ENCODE results near the gene MIF4GD.

The MIF4GD gene, protein sequence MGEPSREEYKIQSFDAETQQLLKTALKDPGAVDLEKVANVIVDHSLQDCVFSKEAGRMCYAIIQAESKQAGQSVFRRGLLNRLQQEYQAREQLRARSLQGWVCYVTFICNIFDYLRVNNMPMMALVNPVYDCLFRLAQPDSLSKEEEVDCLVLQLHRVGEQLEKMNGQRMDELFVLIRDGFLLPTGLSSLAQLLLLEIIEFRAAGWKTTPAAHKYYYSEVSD

DNA sequence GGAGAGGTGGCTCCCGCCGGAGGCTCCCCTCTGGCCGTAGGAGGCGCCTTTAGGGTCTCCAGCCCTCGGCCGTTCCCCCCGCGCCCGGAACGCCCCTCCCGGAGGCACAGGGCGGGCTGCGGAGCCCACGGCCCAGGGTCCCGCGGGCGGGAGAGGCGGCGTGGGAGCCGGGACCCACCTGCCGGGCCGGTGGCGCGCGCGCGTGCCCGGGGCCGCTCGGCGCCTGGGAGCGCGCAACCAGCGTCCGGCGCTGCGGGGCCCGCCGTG is at the start of gene MIF4GD:
TSS of gene MIF4GD (minus strand) at position 266 of the 267 bp plus-strand sequence. CDS start 1,036 bp downstream, outside the sequence.
- Histone ChIP-seq H3K27ac (ENCODE audit: low read depth, low read length) (peak within 1 kb of the TSS; percentile 60; the same call in 1 of the 2 replicates), H3K27me3 (ENCODE audit: control insufficient read depth, insufficient read depth, low read length) (no peaks in the 10 kb centered on the region), H3K9ac (ENCODE audit: low read length) (peak within 1 kb of the TSS; percentile 87), H3K4me3 (ENCODE audit: low read depth, low read length) (peak within 1 kb of the TSS; percentile 97), H3K36me3 (ENCODE audit: control insufficient read depth, insufficient read depth, low read length) (peaks cover 30% of the 10 kb centered on the region), H3K9me3 (ENCODE audit: control insufficient read depth, insufficient read depth, low read depth, low read length) (no peaks in the 10 kb centered on the region), H3K4me1 (ENCODE audit: control insufficient read depth, insufficient read depth, low read length) (peaks cover 14% of the 10 kb centered on the region)

DNA sequence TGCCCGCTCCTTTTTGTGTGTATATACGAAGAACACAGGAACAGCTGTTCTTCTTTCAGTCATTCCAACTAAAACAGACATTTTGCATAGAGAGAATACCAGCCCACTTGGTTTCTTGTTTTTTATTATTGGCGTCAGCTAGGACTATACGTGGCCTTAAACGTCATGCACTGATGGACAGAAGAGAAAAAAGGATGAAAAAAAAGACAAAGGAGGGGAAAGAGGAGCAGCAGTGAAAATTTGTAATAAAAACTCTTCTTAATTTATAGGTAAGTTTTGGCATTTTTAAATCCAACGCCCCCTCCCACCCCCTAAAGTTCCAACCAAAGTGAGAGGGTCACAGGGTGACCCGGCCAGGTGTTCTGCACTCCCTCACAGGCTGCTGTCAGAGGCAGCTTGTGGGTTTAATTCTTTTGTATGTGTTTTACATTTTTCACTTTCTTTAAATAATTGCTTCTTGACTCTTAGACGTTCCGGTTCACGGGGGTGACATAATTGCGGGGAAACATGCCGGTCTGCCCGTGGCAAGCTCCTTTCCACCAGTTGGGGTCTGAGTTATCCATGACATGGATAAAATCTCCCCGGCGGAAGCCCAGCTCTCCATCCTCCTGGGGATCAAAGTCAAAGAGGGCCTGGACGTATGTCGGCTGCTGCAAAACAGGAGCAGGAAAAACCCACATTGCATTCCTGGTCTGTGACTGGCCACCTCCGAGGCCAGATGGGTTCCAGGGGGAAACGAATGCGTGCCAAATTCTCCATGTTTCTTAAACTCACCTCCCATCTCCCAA is 49.1 kb upstream of the MIF4GD start:
- Histone ChIP-seq H3K9me3 (ENCODE audit: control insufficient read depth, insufficient read depth, low read depth, low read length) (no peaks in the 10 kb centered on the region), H3K27ac (ENCODE audit: low read depth, low read length) (no peak overlapping the region), H3K4me1 (ENCODE audit: control insufficient read depth, insufficient read depth, low read length) (peaks cover 19% of the 10 kb centered on the region), H3K4me3 (ENCODE audit: low read depth, low read length) (no peak overlapping the region), H3K27me3 (ENCODE audit: control insufficient read depth, insufficient read depth, low read length) (no peaks in the 10 kb centered on the region), H3K36me3 (ENCODE audit: control insufficient read depth, insufficient read depth, low read length) (peaks cover 40% of the 10 kb centered on the region), H3K9ac (ENCODE audit: low read length) (no peak overlapping the region)

DNA sequence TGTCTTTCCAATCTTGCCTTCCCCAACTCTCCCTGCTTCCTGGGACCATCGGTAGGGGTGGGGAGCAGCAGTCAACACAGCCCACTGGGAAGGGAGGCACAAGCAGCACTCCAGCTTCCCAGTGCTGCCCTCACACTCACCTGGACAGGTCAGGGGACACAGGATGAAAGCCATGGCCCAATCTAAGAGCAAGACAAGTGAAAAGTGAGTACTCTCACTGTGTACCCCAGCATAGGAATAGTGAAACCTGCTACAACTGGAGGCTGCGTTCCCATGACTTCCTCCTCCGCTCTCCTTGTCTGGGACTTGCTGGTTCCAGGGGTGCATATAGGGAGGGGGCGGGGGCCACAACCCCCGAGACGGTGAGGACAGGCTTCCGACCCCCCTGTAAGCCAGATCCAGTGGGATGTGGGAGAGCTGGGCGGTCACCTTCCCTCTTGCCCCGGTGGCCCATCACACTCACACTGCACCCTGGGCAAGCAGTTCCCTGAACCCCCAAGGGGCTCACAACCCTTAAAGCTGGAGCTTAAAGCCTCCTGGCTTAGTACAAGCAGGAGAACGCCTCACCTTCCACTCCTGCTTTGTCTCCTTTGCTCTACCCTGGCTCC is 47.7 kb upstream of the MIF4GD start:
- no peak overlapping the region for H3K9ac ChIP-seq (ENCODE audit: low read length)
- no peaks in the 10 kb centered on the region for H3K9me3 ChIP-seq (ENCODE audit: control insufficient read depth, insufficient read depth, low read depth, low read length)
- H3K4me3 ChIP-seq (ENCODE audit: low read depth, low read length) = no peak overlapping the region
- H3K36me3 ChIP-seq (ENCODE audit: control insufficient read depth, insufficient read depth, low read length) = peaks cover 34% of the 10 kb centered on the region
- H3K4me1 ChIP-seq (ENCODE audit: control insufficient read depth, insufficient read depth, low read length) = peaks cover 19% of the 10 kb centered on the region
- H3K27me3 ChIP-seq (ENCODE audit: control insufficient read depth, insufficient read depth, low read length) = no peaks in the 10 kb centered on the region
- H3K27ac ChIP-seq (ENCODE audit: low read depth, low read length) = 0 out of 2 replicates have a peak overlapping the region, but pooled peaks have one; percentile 2

DNA sequence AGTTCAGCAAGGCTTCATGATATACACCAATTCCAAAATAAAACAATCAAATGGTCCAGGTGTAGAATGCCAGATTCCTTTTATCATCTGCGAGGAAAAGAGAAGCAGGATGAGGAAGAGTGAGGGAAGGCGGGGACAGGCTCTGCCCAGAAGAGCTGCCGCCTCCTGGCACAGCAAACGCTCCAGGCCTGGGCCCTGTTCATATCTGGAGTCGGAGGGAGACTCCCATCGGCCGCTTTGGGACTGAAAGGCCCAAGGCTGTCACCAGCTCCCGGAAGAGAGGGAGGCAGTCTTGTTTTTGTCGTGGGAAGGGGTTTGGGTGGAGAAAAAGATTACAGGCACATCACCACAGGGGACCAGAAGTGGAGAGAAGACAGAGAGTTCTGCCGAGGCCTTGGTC is 47.2 kb upstream of the MIF4GD start:
- Histone ChIP-seq H3K9ac (ENCODE audit: low read length) (no peak overlapping the region), H3K4me1 (ENCODE audit: control insufficient read depth, insufficient read depth, low read length) (peaks cover 18% of the 10 kb centered on the region), H3K27ac (ENCODE audit: low read depth, low read length) (0 out of 2 replicates have a peak overlapping the region, but pooled peaks have one; percentile 2), H3K36me3 (ENCODE audit: control insufficient read depth, insufficient read depth, low read length) (peaks cover 34% of the 10 kb centered on the region), H3K9me3 (ENCODE audit: control insufficient read depth, insufficient read depth, low read depth, low read length) (no peaks in the 10 kb centered on the region), H3K27me3 (ENCODE audit: control insufficient read depth, insufficient read depth, low read length) (no peaks in the 10 kb centered on the region), H3K4me3 (ENCODE audit: low read depth, low read length) (no peak overlapping the region)

DNA sequence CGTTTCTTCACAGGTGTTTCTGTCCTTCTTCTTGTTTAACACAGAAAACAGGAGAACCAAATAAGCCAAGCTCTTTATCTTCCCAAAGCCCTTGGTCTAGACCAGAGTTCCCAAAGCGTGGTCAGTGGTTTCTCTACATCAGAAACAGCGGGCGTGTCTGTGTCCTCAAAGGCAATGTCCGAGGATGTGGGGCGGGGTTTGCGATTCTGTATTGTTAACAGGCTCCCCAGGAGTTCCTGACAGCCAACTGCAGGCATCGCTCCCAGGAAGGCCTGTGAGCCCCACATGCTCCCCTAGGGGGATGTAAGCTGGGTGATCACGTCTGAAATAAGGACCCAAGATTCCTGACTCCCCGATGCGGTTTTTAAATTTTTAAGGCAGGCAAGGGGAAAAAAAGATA is 46.6 kb upstream of the MIF4GD start:
- Histone ChIP-seq H3K4me3 (ENCODE audit: low read depth, low read length) (no peak overlapping the region), H3K27ac (ENCODE audit: low read depth, low read length) (no peak overlapping the region), H3K9me3 (ENCODE audit: control insufficient read depth, insufficient read depth, low read depth, low read length) (no peaks in the 10 kb centered on the region), H3K36me3 (ENCODE audit: control insufficient read depth, insufficient read depth, low read length) (peaks cover 34% of the 10 kb centered on the region), H3K9ac (ENCODE audit: low read length) (no peak overlapping the region), H3K27me3 (ENCODE audit: control insufficient read depth, insufficient read depth, low read length) (no peaks in the 10 kb centered on the region), H3K4me1 (ENCODE audit: control insufficient read depth, insufficient read depth, low read length) (peaks cover 17% of the 10 kb centered on the region; the same call in 1 of the 2 replicates)

DNA sequence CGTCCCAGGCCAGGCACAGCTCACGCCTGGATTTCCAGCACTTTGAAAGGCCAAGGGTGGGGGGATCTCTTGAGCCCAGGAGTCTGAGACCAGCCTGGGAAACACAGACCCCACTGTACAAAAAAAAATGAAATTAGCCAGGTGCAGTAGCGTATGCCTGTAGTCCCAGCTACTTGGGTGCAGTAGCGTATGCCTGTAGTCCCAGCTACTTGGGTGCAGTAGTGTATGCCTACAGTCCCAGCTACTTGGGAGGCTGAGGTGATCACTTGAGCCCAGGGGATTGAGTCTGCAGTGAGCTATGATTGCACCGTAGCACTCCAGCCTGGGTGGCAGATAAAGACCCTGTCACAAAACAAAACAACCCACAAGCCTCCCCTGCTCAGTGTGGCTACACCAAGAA is 45.2 kb upstream of the MIF4GD start:
- Histone ChIP-seq H3K9ac (ENCODE audit: low read length) (no peak overlapping the region), H3K27me3 (ENCODE audit: control insufficient read depth, insufficient read depth, low read length) (no peaks in the 10 kb centered on the region), H3K36me3 (ENCODE audit: control insufficient read depth, insufficient read depth, low read length) (peaks cover 24% of the 10 kb centered on the region), H3K27ac (ENCODE audit: low read depth, low read length) (no peak overlapping the region), H3K4me3 (ENCODE audit: low read depth, low read length) (no peak overlapping the region), H3K9me3 (ENCODE audit: control insufficient read depth, insufficient read depth, low read depth, low read length) (no peaks in the 10 kb centered on the region), H3K4me1 (ENCODE audit: control insufficient read depth, insufficient read depth, low read length) (peaks cover 17% of the 10 kb centered on the region; the same call in 1 of the 2 replicates)

DNA sequence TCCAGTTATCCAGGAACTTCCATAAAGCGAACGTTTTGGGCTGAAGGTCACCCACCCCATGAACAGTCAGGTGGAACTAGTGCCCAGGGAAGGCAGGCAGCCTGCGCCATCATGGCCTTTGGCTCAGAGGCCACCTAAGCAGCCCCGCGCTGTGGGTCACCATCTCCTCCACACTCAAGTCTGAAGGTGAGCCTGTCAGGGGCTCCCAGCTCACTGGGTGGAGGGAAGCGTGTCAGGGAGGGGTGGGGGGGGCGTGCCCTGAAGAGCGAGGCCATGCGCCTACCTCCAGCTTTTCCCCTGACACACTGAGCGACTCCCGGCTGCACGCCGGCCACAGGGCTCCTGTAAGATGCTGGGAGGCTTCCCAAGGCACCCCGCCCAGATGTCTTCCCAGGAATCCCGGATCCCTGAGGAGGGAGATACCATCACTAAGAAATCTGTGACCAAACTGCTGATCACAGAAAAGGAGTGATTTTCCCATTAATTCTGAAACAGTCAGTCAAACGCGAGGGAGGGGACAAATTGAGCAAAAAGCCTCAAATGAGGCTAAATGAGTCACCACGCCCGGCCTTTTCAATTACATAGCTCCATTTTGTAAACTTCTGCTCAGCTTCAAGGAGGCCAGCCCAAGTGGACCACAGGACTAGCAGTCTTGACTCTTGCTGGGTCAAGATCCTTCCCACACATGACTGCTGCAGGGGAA is 44.7 kb upstream of the MIF4GD start:
- Histone ChIP-seq H3K9ac (ENCODE audit: low read length) (no peak overlapping the region), H3K27ac (ENCODE audit: low read depth, low read length) (no peak overlapping the region)

DNA sequence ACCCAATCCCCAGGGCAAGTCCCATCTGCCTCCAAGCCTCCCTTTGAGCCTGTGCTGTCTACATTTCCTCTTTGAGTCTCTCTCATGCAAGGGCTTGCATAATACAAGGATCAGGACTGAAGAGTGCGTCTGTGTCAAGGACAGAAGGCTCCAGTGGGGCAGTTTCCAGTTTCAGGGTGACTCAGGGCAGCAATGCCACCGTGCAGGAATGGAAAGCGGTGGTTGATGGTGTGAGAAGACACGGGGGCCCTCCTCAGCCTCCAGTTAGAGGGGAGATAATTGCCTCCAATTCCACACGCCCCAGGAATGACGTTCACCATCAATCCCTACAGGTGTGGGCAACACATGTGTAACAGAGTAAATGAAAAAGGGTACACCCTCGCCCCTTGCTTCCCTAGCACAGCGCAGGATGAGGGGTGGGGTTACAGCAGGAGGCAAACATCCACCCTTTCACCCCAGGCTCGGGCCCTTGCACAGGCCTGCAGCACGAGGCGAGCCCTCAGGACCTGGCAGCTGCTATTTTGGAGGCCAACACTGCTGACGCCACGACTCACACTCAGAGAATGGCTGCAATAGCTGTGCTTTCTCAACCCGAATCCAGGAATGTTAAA is 43.0 kb upstream of the MIF4GD start:
- Histone ChIP-seq H3K4me1 (ENCODE audit: control insufficient read depth, insufficient read depth, low read length) (peaks cover 21% of the 10 kb centered on the region; the same call in 1 of the 2 replicates), H3K27me3 (ENCODE audit: control insufficient read depth, insufficient read depth, low read length) (no peaks in the 10 kb centered on the region), H3K36me3 (ENCODE audit: control insufficient read depth, insufficient read depth, low read length) (peaks cover 7% of the 10 kb centered on the region), H3K9me3 (ENCODE audit: control insufficient read depth, insufficient read depth, low read depth, low read length) (no peaks in the 10 kb centered on the region), H3K9ac (ENCODE audit: low read length) (no peak overlapping the region), H3K4me3 (ENCODE audit: low read depth, low read length) (no peak overlapping the region), H3K27ac (ENCODE audit: low read depth, low read length) (no peak overlapping the region)

More for the DNA sequence above, 44.7 kb upstream of the MIF4GD start:
- Histone ChIP-seq H3K27me3 (ENCODE audit: control insufficient read depth, insufficient read depth, low read length) (no peaks in the 10 kb centered on the region), H3K4me1 (ENCODE audit: control insufficient read depth, insufficient read depth, low read length) (peaks cover 17% of the 10 kb centered on the region; the same call in 1 of the 2 replicates), H3K36me3 (ENCODE audit: control insufficient read depth, insufficient read depth, low read length) (peaks cover 19% of the 10 kb centered on the region), H3K9me3 (ENCODE audit: control insufficient read depth, insufficient read depth, low read depth, low read length) (no peaks in the 10 kb centered on the region), H3K4me3 (ENCODE audit: low read depth, low read length) (no peak overlapping the region)

DNA sequence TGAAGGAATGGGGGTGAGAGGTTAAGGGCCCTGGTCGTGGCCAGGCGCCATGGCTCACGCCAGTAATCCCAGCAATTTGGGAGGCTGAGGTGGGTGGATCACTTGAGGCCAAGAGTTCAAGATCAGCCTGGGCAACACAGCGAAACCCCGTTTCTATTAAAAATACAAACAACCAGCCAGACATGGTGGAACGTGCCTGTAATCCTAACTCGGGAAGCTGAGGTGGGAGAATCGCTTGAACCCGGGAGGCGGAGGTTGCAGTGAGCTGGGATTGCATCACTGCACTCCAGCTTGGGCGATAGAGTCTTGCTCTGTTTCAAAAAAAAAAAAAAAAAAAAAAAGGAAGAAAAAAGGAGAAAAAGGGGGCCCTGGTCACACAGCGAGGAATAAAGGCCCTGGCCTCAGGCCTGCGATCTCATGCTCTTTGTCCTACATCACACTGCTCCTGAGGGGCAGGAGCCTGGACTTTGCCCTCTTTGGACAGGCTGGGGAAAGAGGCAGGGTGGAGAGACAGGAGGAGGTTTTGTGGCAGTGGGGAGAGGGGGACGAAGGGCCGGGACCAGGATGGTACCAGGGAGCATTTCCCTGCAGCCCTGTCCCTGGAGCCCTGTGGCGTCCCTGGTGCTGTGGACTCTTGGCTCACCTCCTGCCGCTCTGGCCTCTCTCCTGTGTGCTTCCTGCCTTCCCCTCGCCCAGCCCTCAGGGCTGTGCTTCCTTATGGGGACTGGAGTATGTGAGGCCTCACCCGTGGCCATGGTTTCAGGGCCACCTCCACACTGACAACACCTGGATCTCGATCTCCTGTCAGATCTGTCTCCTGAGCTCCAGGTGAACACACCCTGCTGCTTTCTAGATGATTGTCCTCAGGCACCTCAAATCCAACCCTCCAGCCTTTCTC is 38.0 kb upstream of the MIF4GD start:
- no peaks in the 10 kb centered on the region for H3K27me3 ChIP-seq (ENCODE audit: control insufficient read depth, insufficient read depth, low read length)
- H3K4me1 ChIP-seq (ENCODE audit: control insufficient read depth, insufficient read depth, low read length) = peaks cover 6% of the 10 kb centered on the region; the same call in 1 of the 2 replicates
- H3K9ac ChIP-seq (ENCODE audit: low read length) = no peak overlapping the region
- H3K27ac ChIP-seq (ENCODE audit: low read depth, low read length) = no peak overlapping the region
- H3K36me3 ChIP-seq (ENCODE audit: control insufficient read depth, insufficient read depth, low read length) = no peaks in the 10 kb centered on the region
- no peak overlapping the region for H3K4me3 ChIP-seq (ENCODE audit: low read depth, low read length)
- no peaks in the 10 kb centered on the region for H3K9me3 ChIP-seq (ENCODE audit: control insufficient read depth, insufficient read depth, low read depth, low read length)

Data from HUES6 (cell line).